WERI-Rb-1 (cell line): Measurements from ENCODE around the gene SNX5.
A peak's percentile ranks its signal among the peaks of the same experiment; 100 is the strongest.

Source experiments
- DNase-seq: peaks from one replicate; pipeline ENCODE4 v3.0.0-alpha.2; 2020
- H3K27ac ChIP-seq: fragments of 250-450 bp; sonication (Bioruptor Pico); 2 replicates; pipeline ENCODE4 v1.5.1; 2020; ENCODE audit warnings: mild to moderate bottlenecking, moderate library complexity
- H3K27me3 ChIP-seq: fragments of 250-450 bp; sonication (Bioruptor Pico); 2 replicates; pipeline ENCODE4 v1.5.1; 2021; ENCODE audit warnings: mild to moderate bottlenecking, low read depth, moderate library complexity; ENCODE audit not compliant: insufficient read depth, severe bottlenecking
- H3K36me3 ChIP-seq: fragments of 250-450 bp; sonication (Bioruptor Pico); 2 replicates; pipeline ENCODE4 v1.5.1; 2020; ENCODE audit warnings: mild to moderate bottlenecking, moderate library complexity
- H3K4me3 ChIP-seq: 2 replicates; pipeline ENCODE4 v1.5.1; 2011; ENCODE audit warnings: low read depth, mild to moderate bottlenecking, control low read depth, low read length
- H3K9me3 ChIP-seq: fragments of 250-450 bp; sonication (Bioruptor Pico); 2 replicates; pipeline ENCODE4 v1.5.1; 2021; ENCODE audit warnings: mild to moderate bottlenecking, moderate library complexity; ENCODE audit not compliant: severe bottlenecking
- TF ChIP-seq, protein P1 (sequence below): IDR thresholded peaks from 2 replicates; pipeline ENCODE4 v1.5.1; 2011; ENCODE audit warnings: low read depth, mild to moderate bottlenecking, control low read depth, inconsistent platforms, low read length

Gene SNX5

DNA sequence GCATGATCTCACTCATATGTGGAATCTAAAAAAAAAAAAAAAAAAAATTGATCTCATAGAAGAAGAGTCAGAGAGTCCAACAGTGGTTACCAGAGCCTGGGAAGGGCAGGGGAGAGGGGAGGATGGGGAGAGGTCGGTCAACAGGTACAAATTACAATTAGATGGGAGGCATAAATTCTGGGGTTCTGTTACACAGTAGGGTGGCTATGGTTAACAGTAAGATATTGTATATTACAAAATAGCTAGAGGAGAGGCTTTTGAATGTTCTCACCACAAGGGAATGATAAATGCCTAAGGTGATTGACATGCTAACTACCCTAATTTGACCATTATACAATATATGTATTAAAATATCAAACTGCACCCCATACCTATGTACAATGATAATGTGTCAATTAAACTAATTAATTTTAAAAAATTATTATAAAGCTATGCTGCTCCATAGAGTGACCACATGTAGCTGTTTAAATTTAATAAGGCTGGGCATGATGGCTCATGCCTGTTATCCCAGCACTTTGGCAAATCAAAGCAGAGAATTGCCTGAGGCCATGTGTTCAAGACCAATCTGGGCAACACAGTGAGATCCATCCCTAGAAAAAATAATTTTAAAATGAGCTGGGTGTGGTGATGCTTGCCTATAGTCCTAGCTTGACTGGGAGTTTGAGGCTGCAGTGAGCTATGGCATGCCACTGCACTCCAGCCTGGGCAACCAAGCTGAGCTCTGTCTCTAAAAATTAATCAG, 70.9 kb downstream of the SNX5 start:
- H3K36me3 ChIP-seq, result no peaks in the 10 kb centered on the region
- no peak overlapping the region for H3K4me3 ChIP-seq
- H3K9me3 ChIP-seq, result peaks cover 4% of the 10 kb centered on the region
- H3K27ac ChIP-seq, result no peak overlapping the region
- no peaks in the 10 kb centered on the region for H3K27me3 ChIP-seq
- DNase-seq, result no peak
- TF ChIP-seq, protein P1, sequence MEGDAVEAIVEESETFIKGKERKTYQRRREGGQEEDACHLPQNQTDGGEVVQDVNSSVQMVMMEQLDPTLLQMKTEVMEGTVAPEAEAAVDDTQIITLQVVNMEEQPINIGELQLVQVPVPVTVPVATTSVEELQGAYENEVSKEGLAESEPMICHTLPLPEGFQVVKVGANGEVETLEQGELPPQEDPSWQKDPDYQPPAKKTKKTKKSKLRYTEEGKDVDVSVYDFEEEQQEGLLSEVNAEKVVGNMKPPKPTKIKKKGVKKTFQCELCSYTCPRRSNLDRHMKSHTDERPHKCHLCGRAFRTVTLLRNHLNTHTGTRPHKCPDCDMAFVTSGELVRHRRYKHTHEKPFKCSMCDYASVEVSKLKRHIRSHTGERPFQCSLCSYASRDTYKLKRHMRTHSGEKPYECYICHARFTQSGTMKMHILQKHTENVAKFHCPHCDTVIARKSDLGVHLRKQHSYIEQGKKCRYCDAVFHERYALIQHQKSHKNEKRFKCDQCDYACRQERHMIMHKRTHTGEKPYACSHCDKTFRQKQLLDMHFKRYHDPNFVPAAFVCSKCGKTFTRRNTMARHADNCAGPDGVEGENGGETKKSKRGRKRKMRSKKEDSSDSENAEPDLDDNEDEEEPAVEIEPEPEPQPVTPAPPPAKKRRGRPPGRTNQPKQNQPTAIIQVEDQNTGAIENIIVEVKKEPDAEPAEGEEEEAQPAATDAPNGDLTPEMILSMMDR, result no peak

DNA sequence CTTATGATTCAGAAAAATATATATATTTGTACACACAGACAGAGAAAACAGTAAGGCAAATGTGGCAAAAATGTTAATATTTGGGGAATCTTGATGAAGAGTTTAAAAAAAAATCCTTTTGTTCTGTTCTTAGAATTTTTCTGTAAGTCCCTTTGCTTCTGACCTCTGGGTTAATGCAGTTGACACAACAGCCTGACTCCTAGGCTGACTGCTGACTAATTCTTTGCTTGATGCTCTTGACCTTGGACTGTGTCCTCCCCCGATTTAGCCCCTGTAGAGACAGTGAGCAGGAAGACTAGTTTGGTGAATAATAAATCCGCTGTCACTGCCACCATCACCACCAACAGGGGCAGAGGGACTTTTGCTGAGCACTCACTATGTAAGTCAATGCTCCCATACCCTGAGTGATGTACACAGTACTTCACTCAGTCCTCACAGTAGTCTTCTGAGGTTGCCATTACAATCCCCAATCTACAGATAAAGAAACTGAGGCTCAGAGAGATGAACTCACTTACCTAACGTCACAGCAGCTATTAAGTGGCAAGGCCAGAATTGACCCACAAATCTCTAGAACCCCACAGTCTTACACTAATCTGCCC, 71.7 kb downstream of the SNX5 start:
- no peaks in the 10 kb centered on the region for H3K36me3 ChIP-seq
- TF ChIP-seq, protein P1, result no peak
- H3K27me3 ChIP-seq, result no peaks in the 10 kb centered on the region
- no peak overlapping the region for H3K27ac ChIP-seq
- H3K4me3 ChIP-seq, result no peak overlapping the region
- no peak for DNase-seq
- H3K9me3 ChIP-seq, result peaks cover 4% of the 10 kb centered on the region

DNA sequence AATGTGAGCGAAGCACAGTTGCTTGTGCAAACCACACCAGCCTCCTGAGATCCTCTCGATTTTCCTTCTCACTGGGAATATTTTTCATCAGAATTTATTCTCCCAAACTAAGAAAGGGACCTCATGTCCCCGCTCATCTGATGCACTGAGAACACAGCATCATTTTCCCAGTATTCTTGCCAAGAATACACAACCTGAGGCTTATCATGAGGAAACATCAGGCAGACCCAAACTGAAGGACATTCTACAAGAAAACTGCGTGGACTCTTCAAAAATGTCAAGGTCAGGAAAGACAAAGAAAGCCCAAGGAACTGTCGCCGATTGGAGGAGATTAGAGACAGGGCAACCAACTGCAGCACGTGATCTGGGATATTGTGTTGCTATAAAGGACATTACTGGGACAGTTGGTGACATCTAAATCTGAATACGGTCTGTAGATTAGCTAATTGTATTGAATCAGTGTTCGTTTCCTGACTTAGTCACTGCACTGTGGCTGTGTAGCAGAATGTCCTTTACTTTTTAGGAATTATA, 72.3 kb downstream of the SNX5 start:
- H3K9me3 ChIP-seq, result peaks cover 4% of the 10 kb centered on the region
- TF ChIP-seq, protein P1, result no peak
- no peak overlapping the region for H3K27ac ChIP-seq

DNA sequence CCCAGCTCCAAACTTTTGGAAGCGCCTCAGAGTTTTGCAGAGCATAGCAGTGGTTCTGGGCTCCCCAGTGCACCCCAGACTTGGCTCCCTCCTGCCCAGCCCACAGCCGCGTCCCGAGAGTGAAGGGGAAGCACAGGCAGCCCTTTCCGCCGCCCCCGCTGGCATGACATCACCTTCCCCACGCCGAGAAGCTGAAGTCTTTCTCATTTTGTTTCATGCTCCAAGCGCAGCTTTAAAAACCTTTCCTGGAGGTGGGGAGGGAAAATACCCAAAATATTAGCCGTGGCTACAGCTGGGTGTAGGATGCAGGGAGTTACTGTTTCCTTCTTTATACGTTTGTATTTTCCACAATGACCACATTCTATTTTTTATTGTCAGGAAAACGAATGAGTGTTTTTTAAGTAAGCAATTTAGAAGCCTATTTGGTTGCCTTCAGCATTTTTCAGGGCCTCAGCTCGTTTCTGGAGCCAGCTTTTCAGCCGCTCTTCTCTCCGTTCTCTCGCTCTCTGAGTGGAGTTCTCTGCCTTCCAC, 72.9 kb downstream of the SNX5 start:
- Histone ChIP-seq H3K27ac (no peak overlapping the region), H3K36me3 (no peaks in the 10 kb centered on the region), H3K4me3 (no peak overlapping the region), H3K27me3 (no peaks in the 10 kb centered on the region), H3K9me3 (peaks cover 4% of the 10 kb centered on the region)
- TF ChIP-seq, protein P1, result no peak
- no peak for DNase-seq

More for the DNA sequence above, 72.3 kb downstream of the SNX5 start:
- peak; percentile 22 for DNase-seq
- no peak overlapping the region for H3K4me3 ChIP-seq
- H3K36me3 ChIP-seq, result no peaks in the 10 kb centered on the region
- H3K27me3 ChIP-seq, result no peaks in the 10 kb centered on the region

DNA sequence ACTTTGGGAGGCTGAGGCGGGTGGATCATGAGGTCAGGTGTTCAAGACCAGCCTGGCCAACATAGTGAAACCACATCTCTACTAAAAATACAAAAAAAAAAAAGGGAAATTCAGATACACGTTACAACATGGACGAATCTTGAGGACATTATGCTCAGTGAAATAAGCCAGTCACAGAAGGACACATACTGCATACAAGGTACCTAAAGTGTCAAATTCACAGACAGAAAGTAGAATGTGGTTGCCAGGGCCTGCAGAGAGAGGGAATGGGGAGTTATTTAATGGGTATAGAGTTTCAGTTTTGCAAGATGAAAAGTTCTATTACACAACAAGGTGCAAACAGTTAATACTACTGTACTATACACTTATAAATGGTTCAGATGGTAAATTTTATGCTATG, 75.1 kb downstream of the SNX5 start:
- DNase-seq, result no peak
- Histone ChIP-seq H3K27ac (no peak overlapping the region), H3K9me3 (peaks cover 13% of the 10 kb centered on the region), H3K4me3 (no peak overlapping the region), H3K27me3 (no peaks in the 10 kb centered on the region), H3K36me3 (no peaks in the 10 kb centered on the region)
- TF ChIP-seq, protein P1, result no peak
